ENCODE data around the gene GALNTL6. TPM values are rescaled to one million over a fixed set of nuclear protein-coding genes. Genes with fewer than 3 reads are reported as not detected.

Gene GALNTL6
- total and polyA plus RNA-seq, 2 of the 4 experiments (the other 2 are of a cell fraction) = under 0.01 TPM; not detected in 1

DNA sequence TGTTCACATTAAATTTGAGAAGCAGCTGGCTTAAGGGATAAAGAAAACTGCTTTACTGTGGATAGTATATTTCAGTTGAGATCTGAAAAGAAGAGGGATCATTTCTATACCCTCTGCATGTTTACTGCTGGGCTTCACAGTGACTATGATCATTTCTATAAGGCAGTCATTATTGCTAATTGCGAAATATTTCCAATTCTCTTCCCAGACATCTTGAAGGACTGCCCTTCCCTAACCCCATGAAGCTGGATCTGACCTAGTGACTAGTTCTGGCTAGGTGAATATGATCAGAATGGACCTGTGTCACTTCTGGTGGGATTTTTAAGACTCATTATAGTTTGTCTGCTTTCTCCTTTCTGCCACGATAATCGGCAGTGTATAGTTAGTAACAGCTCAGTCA lies 848.9 kb downstream of the GALNTL6 start:
- H3K18ac ChIP-seq (ENCODE audit: low read depth, low read length) = no peak overlapping the region
- no CpG with 5 or more reads among the region's 3 CpGs for WGBS, 2 experiments (ENCODE audit: extremely low coverage in 2 of 2, insufficient read length in 1 of 2)
- TF ChIP-seq CEBPB (IDR thresholded peaks at IDR 0.05; ENCODE audit: low read depth, low read length) = peak; percentile 24; the same call in 1 of the 2 replicates
- TF ChIP-seq, protein P1, sequence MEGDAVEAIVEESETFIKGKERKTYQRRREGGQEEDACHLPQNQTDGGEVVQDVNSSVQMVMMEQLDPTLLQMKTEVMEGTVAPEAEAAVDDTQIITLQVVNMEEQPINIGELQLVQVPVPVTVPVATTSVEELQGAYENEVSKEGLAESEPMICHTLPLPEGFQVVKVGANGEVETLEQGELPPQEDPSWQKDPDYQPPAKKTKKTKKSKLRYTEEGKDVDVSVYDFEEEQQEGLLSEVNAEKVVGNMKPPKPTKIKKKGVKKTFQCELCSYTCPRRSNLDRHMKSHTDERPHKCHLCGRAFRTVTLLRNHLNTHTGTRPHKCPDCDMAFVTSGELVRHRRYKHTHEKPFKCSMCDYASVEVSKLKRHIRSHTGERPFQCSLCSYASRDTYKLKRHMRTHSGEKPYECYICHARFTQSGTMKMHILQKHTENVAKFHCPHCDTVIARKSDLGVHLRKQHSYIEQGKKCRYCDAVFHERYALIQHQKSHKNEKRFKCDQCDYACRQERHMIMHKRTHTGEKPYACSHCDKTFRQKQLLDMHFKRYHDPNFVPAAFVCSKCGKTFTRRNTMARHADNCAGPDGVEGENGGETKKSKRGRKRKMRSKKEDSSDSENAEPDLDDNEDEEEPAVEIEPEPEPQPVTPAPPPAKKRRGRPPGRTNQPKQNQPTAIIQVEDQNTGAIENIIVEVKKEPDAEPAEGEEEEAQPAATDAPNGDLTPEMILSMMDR (conservative IDR thresholded peaks at IDR 0.05; ENCODE audit: low read depth, low read length) = no peak
- H3K79me1 ChIP-seq (ENCODE audit: low read depth in 1 of 2, low read length in 2 of 2) = no peaks in the 10 kb centered on the region
- no peaks in the 10 kb centered on the region for H3K36me3 ChIP-seq (ENCODE audit: control insufficient read depth, insufficient read depth, low read length)
- in situ Hi-C loops (cut with MboI; ENCODE audit: low sequenced_read_pairs) = no loop called here
- no peak overlapping the region for H4K8ac ChIP-seq (ENCODE audit: low read depth in 2 of 2, low read length in 2 of 2)
- no peak overlapping the region for H2BK5ac ChIP-seq (ENCODE audit: low read depth, low read length, poor library complexity, severe bottlenecking)
- H3K4ac ChIP-seq (ENCODE audit: low read depth, low read length) = no peak overlapping the region
- no peak overlapping the region for H4K5ac ChIP-seq (ENCODE audit: low read depth, low read length)
- ATAC-seq (ENCODE audit: low read depth) = no peak
- H2AFZ ChIP-seq (replicated peaks; ENCODE audit: low read length, poor library complexity) = no peak overlapping the region
- no peak for DNase-seq
- H3K4me1 ChIP-seq (ENCODE audit: control insufficient read depth, insufficient read depth, low read length) = no peaks in the 10 kb centered on the region
- no peak overlapping the region for H2BK20ac ChIP-seq (ENCODE audit: low read depth, low read length)
- no peak overlapping the region for H2BK120ac ChIP-seq (ENCODE audit: low read depth, low read length)
- no peak overlapping the region for H3K27ac ChIP-seq (ENCODE audit: insufficient read depth, low read length)
- intact Hi-C loops (cut with micrococcal nuclease) = no loop called here
- H3K4me3 ChIP-seq (ENCODE audit: insufficient read depth, low read depth, low read length) = no peak overlapping the region
- H3K9me1 ChIP-seq (ENCODE audit: insufficient read depth, low read length) = no peaks in the 10 kb centered on the region
- no peak overlapping the region for H4K91ac ChIP-seq (ENCODE audit: insufficient read depth, low read depth, low read length)
- ChIA-PET CTCF (interaction anchor here (1.0 to 1.1 kb wide), 2 partner anchors 11 to 18 kb away, joined by 4 read pairs; no protein-coding TSS in a partner anchor), POLR2A (ENCODE audit: unreplicated experiment) (no interaction called here)
- H3K9ac ChIP-seq (ENCODE audit: low read depth, low read length) = no peak overlapping the region
- H2AK5ac ChIP-seq (ENCODE audit: low read depth, low read length) = no peak overlapping the region
- no peak overlapping the region for H2AK9ac ChIP-seq (replicated peaks; ENCODE audit: low read depth, low read length, poor library complexity)
- no peak overlapping the region for H3K23ac ChIP-seq (ENCODE audit: low read depth, low read length)
- no peak overlapping the region for H2BK15ac ChIP-seq (ENCODE audit: low read depth, low read length)
- BruUV-seq (replicated peaks) = no TSS peak
- no peak overlapping the region for H3K56ac ChIP-seq (ENCODE audit: extremely low read depth, insufficient read depth, low read length)
- H3K9me3 ChIP-seq (ENCODE audit: control insufficient read depth, insufficient read depth, low read length) = peaks cover 2% of the 10 kb centered on the region; the same call in 1 of the 2 replicates
- no peak overlapping the region for H3K14ac ChIP-seq (replicated peaks; ENCODE audit: low read depth, low read length)
- no peak overlapping the region for H3K4me2 ChIP-seq (ENCODE audit: low read depth, low read length)
- H3K27me3 ChIP-seq (ENCODE audit: control insufficient read depth, insufficient read depth, low read length) = no peaks in the 10 kb centered on the region
- no peaks in the 10 kb centered on the region for H4K20me1 ChIP-seq (ENCODE audit: insufficient read depth, low read length)
- dilution Hi-C loops (cut with HindIII; ENCODE audit: low sequenced_read_pairs, unreplicated experiment) = no loop called here
